Mesenchymal stem cell (in vitro differentiated cells and primary cell): ENCODE measurements around the gene LDLRAD3.

Source experiments
- DNase-seq: peaks from one replicate; pipeline ENCODE4 v3.0.0-alpha.2; 2013
- H2AFZ ChIP-seq: one replicate; pipeline ENCODE4 v1.6.1; 2013; ENCODE audit warnings: low read depth, mild to moderate bottlenecking, control low read depth, inconsistent platforms, low read length, moderate library complexity
- H2AK5ac ChIP-seq: 2 replicates; pipeline ENCODE4 v1.6.1; 2013; ENCODE audit warnings: low read length, moderate library complexity, mild to moderate bottlenecking, inconsistent platforms; ENCODE audit not compliant: severe bottlenecking
- H2BK120ac ChIP-seq: one replicate; pipeline ENCODE4 v1.6.1; 2013; ENCODE audit warnings: low read depth, mild to moderate bottlenecking, inconsistent platforms, low read length, moderate library complexity
- H2BK12ac ChIP-seq, 2 experiments: one replicate each; pipeline ENCODE4 v1.6.1; 2013; ENCODE audit warnings: inconsistent platforms in 2 of 2, low read length in 2 of 2, mild to moderate bottlenecking in 2 of 2, moderate library complexity in 2 of 2, control low read depth in 1 of 2
- H2BK15ac ChIP-seq: one replicate; pipeline ENCODE4 v1.6.1; 2013; ENCODE audit warnings: mild to moderate bottlenecking, low read depth, inconsistent platforms; ENCODE audit not compliant: poor library complexity, severe bottlenecking
- H2BK5ac ChIP-seq: 2 replicates; pipeline ENCODE4 v1.6.1; 2013; ENCODE audit warnings: low read depth, mild to moderate bottlenecking, low read length, control low read depth, inconsistent platforms; ENCODE audit not compliant: poor library complexity, severe bottlenecking
- H3K14ac ChIP-seq, 2 experiments: one replicate each; pipeline ENCODE4 v1.6.1; 2013; ENCODE audit warnings: inconsistent platforms in 2 of 2, low read length in 2 of 2, control low read depth in 1 of 2, mild to moderate bottlenecking in 1 of 2, moderate library complexity in 1 of 2
- H3K18ac ChIP-seq, 2 experiments: one replicate each; pipeline ENCODE4 v1.6.1; 2013; ENCODE audit warnings: inconsistent platforms in 2 of 2, low read length in 2 of 2, control low read depth in 1 of 2, low read depth in 1 of 2, mild to moderate bottlenecking in 1 of 2
- H3K23ac ChIP-seq, 2 experiments: one replicate each; pipeline ENCODE4 v1.6.1; 2013; ENCODE audit warnings: inconsistent platforms in 2 of 2, low read length in 2 of 2, mild to moderate bottlenecking in 2 of 2, moderate library complexity in 2 of 2, control low read depth in 1 of 2
- H3K27ac ChIP-seq: 2 replicates; pipeline ENCODE4 v1.5.1; 2013; ENCODE audit warnings: mild to moderate bottlenecking, moderate library complexity, low read length, control low read depth, inconsistent platforms; ENCODE audit not compliant: poor library complexity, severe bottlenecking
- H3K27me3 ChIP-seq, 2 experiments: 2 replicates each; pipeline versions ENCODE4 v1.6.1 to v1.7.0; 2013; ENCODE audit warnings: low read length in 2 of 2, mild to moderate bottlenecking in 2 of 2, moderate library complexity in 2 of 2, control low read depth in 1 of 2, inconsistent platforms in 1 of 2; ENCODE audit not compliant: control insufficient read depth in 1 of 2, insufficient read depth in 1 of 2
- H3K36me3 ChIP-seq, 2 experiments: 2 replicates each; pipeline versions ENCODE4 v1.6.1 to v1.7.0; 2013; ENCODE audit warnings: low read length in 2 of 2, control low read depth in 1 of 2, inconsistent platforms in 1 of 2, low read depth in 1 of 2, mild to moderate bottlenecking in 1 of 2; ENCODE audit not compliant: insufficient read depth in 2 of 2, control insufficient read depth in 1 of 2
- H3K4ac ChIP-seq, 2 experiments: one replicate each; pipeline ENCODE4 v1.6.1; 2013; ENCODE audit warnings: inconsistent platforms in 2 of 2, low read length in 2 of 2, mild to moderate bottlenecking in 2 of 2, moderate library complexity in 2 of 2, control low read depth in 1 of 2, low read depth in 1 of 2
- H3K4me1 ChIP-seq: 2 replicates; pipeline ENCODE4 v1.6.1; 2013; ENCODE audit warnings: low read depth, low read length, control low read depth; ENCODE audit not compliant: control insufficient read depth, insufficient read depth
- H3K4me2 ChIP-seq: 2 replicates; pipeline ENCODE4 v1.6.1; 2013; ENCODE audit warnings: low read length, mild to moderate bottlenecking, inconsistent platforms; ENCODE audit not compliant: poor library complexity, severe bottlenecking
- H3K4me3 ChIP-seq, 2 experiments: 2 replicates each; pipeline versions ENCODE4 v1.5.1 to v1.7.0; 2013; ENCODE audit warnings: low read length in 2 of 2, mild to moderate bottlenecking in 2 of 2, control low read depth in 1 of 2, low read depth in 1 of 2; ENCODE audit not compliant: insufficient read depth in 1 of 2
- H3K79me1 ChIP-seq: replicated peaks from 2 replicates; pipeline ENCODE4 v1.6.1; 2013; ENCODE audit warnings: mild to moderate bottlenecking, control low read depth, low read length, inconsistent platforms; ENCODE audit not compliant: poor library complexity, severe bottlenecking
- H3K9ac ChIP-seq: 2 replicates; pipeline ENCODE4 v1.7.0; 2013; ENCODE audit warnings: mild to moderate bottlenecking, low read length, moderate library complexity
- H3K9me3 ChIP-seq: 2 replicates; pipeline ENCODE4 v1.7.0; 2013; ENCODE audit warnings: mild to moderate bottlenecking, low read length; ENCODE audit not compliant: control insufficient read depth
- H4K8ac ChIP-seq: one replicate; pipeline ENCODE4 v1.6.1; 2013; ENCODE audit warnings: inconsistent platforms, mild to moderate bottlenecking, low read length, moderate library complexity
- H4K91ac ChIP-seq: one replicate; pipeline ENCODE4 v1.6.1; 2013; ENCODE audit warnings: mild to moderate bottlenecking, low read length, inconsistent platforms
- WGBS: methylation state at CpG from one replicate; pipeline ENCODE4 v1.1.7; 2013; ENCODE audit warnings: mixed read lengths; 5-methylcytosine and 5-hydroxymethylcytosine counted together

LDLRAD3 gene

GRCh38 chr11:36139767-36140166 is 195.9 kb downstream of the LDLRAD3 start:
- WGBS = 89% methylated on average over 3 of the region's 3 CpGs
- Histone ChIP-seq H3K27ac (no peak overlapping the region), H3K36me3 (no peaks in the 10 kb centered on the region), H2BK120ac (no peak overlapping the region), H2BK5ac (no peak overlapping the region), H3K18ac (no peak overlapping the region), H3K27me3 (no peaks in the 10 kb centered on the region), H4K91ac (no peak overlapping the region), H3K4me1 (no peaks in the 10 kb centered on the region), H2AFZ (no peak overlapping the region), H2BK15ac (no peak overlapping the region), H2AK5ac (no peak overlapping the region), H3K4ac (no peak overlapping the region), H3K79me1 (no peaks in the 10 kb centered on the region), H3K4me2 (no peak overlapping the region), H3K9ac (no peak overlapping the region), H3K4me3 (no peak overlapping the region), H3K9me3 (no peaks in the 10 kb centered on the region), H3K14ac (no peak overlapping the region), H3K23ac (no peak overlapping the region), H2BK12ac (no peak overlapping the region), H4K8ac (no peak overlapping the region)
- no peak for DNase-seq

GRCh38 chr11:36141196-36141953 is 197.5 kb downstream of the LDLRAD3 start:
- Histone ChIP-seq H3K4me3 (no peak overlapping the region), H3K27ac (no peak overlapping the region), H2BK15ac (no peak overlapping the region), H3K9me3 (no peaks in the 10 kb centered on the region), H3K9ac (no peak overlapping the region), H3K27me3 (no peaks in the 10 kb centered on the region), H3K18ac (no peak overlapping the region), H3K23ac (no peak overlapping the region), H2BK12ac (no peak overlapping the region), H2BK120ac (no peak overlapping the region), H3K79me1 (no peaks in the 10 kb centered on the region), H4K91ac (no peak overlapping the region), H3K4ac (no peak overlapping the region), H3K4me2 (no peak overlapping the region), H2AFZ (no peak overlapping the region), H3K36me3 (no peaks in the 10 kb centered on the region), H2AK5ac (no peak overlapping the region), H3K14ac (no peak overlapping the region), H4K8ac (no peak overlapping the region), H2BK5ac (no peak overlapping the region), H3K4me1 (no peaks in the 10 kb centered on the region)
- no peak for DNase-seq
- WGBS = 82% methylated on average over 12 of the region's 12 CpGs

- Histone ChIP-seq H3K4me1 (no peaks in the 10 kb centered on the region), H3K9ac (no peak overlapping the region), H2BK120ac (no peak overlapping the region), H2AFZ (no peak overlapping the region), H4K91ac (no peak overlapping the region), H3K23ac (no peak overlapping the region), H3K14ac (no peak overlapping the region), H3K79me1 (no peaks in the 10 kb centered on the region), H2AK5ac (no peak overlapping the region), H3K4me3 (no peak overlapping the region), H3K27me3 (no peaks in the 10 kb centered on the region), H3K4ac (no peak overlapping the region), H2BK12ac (no peak overlapping the region), H3K18ac (no peak overlapping the region), H3K9me3 (no peaks in the 10 kb centered on the region), H3K36me3 (no peaks in the 10 kb centered on the region), H2BK15ac (no peak overlapping the region), H4K8ac (no peak overlapping the region), H3K4me2 (no peak overlapping the region), H2BK5ac (no peak overlapping the region), H3K27ac (no peak overlapping the region)
- WGBS = 93% methylated on average over 2 of the region's 2 CpGs
- no peak for DNase-seq
These were observed 198.1 kb downstream of the LDLRAD3 start for GRCh38 chr11:36141956-36142355.

GRCh38 chr11:36142439-36142838 is 198.6 kb downstream of the LDLRAD3 start:
- Histone ChIP-seq H3K4me1 (no peaks in the 10 kb centered on the region), H3K27me3 (no peaks in the 10 kb centered on the region), H3K14ac (no peak overlapping the region), H3K27ac (no peak overlapping the region), H2BK120ac (no peak overlapping the region), H3K9ac (no peak overlapping the region), H4K8ac (no peak overlapping the region), H3K23ac (no peak overlapping the region), H2AK5ac (no peak overlapping the region), H3K79me1 (no peaks in the 10 kb centered on the region), H3K18ac (no peak overlapping the region), H3K4ac (no peak overlapping the region), H3K4me2 (no peak overlapping the region), H2BK5ac (no peak overlapping the region), H2BK12ac (no peak overlapping the region), H3K4me3 (no peak overlapping the region), H2AFZ (no peak overlapping the region), H3K9me3 (no peaks in the 10 kb centered on the region), H4K91ac (no peak overlapping the region), H3K36me3 (no peaks in the 10 kb centered on the region), H2BK15ac (no peak overlapping the region)
- no peak for DNase-seq
- WGBS = 70% methylated on average over 8 of the region's 8 CpGs
